WTC11 (cell line): ENCODE results near the gene CNP.

Source experiments
- ATF3 ChIP-seq: sonication (generic); formaldehyde crosslinking; conservative IDR thresholded peaks from 2 replicates; pipeline ENCODE4 v1.8.1; 2022; ENCODE audit warnings: mild to moderate bottlenecking, missing genetic modification reagents
- CREB1 ChIP-seq: sonication (generic); formaldehyde crosslinking; IDR thresholded peaks from 2 replicates; pipeline ENCODE4 v1.8.0; 2023; ENCODE audit warnings: mild to moderate bottlenecking, missing genetic modification reagents
- NR3C1 ChIP-seq: sonication (generic); formaldehyde crosslinking; conservative IDR thresholded peaks from 2 replicates; pipeline ENCODE4 v1.8.1; 2023; ENCODE audit warnings: low read depth, mild to moderate bottlenecking, missing genetic modification reagents
- PREB ChIP-seq: sonication (generic); formaldehyde crosslinking; IDR thresholded peaks from 2 replicates; pipeline ENCODE4 v1.8.1; 2022; ENCODE audit warnings: mild to moderate bottlenecking, missing genetic modification reagents, moderate library complexity, borderline replicate concordance
- ZNF121 ChIP-seq: sonication (generic); formaldehyde crosslinking; IDR thresholded peaks from 2 replicates; pipeline ENCODE4 v1.8.0; 2023; ENCODE audit warnings: missing genetic modification reagents
- TF ChIP-seq, protein P1 (sequence below): fragments of 200-600 bp; IDR thresholded peaks from 2 replicates; pipeline ENCODE4 v1.8.0; 2022; ENCODE audit warnings: antibody characterized with exemption

GRCh38 chr17:41920580-41920955, 46.0 kb upstream of the CNP start:
- TF ChIP-seq PREB (no peak), ATF3 (no peak), CREB1 (no peak), NR3C1 (CRISPR knock-in tag) (no peak), ZNF121 (CRISPR knock-in tag) (no peak)
- TF ChIP-seq, protein P1, sequence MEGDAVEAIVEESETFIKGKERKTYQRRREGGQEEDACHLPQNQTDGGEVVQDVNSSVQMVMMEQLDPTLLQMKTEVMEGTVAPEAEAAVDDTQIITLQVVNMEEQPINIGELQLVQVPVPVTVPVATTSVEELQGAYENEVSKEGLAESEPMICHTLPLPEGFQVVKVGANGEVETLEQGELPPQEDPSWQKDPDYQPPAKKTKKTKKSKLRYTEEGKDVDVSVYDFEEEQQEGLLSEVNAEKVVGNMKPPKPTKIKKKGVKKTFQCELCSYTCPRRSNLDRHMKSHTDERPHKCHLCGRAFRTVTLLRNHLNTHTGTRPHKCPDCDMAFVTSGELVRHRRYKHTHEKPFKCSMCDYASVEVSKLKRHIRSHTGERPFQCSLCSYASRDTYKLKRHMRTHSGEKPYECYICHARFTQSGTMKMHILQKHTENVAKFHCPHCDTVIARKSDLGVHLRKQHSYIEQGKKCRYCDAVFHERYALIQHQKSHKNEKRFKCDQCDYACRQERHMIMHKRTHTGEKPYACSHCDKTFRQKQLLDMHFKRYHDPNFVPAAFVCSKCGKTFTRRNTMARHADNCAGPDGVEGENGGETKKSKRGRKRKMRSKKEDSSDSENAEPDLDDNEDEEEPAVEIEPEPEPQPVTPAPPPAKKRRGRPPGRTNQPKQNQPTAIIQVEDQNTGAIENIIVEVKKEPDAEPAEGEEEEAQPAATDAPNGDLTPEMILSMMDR: no peak
